GM19328 (cell line): Measurements from ENCODE around the gene TPCN2.

Experiments used
- ATAC-seq: cut with Tn5 transposase; IDR thresholded peaks from one replicate; pipeline ENCODE4 v1.9.1; 2021; ENCODE audit warnings: mild to moderate bottlenecking, moderate library complexity; ENCODE audit not compliant: unreplicated experiment

TPCN2 gene

GRCh38 chr11:69108030-69108429 is 59.3 kb downstream of the TPCN2 start:
- ATAC-seq: no peak

GRCh38 chr11:69108559-69108958 is 59.8 kb downstream of the TPCN2 start:
- no peak for ATAC-seq

- ATAC-seq: no peak
Observed at GRCh38 chr11:69109101-69109500, 60.4 kb downstream of the TPCN2 start.

- no peak for ATAC-seq
Observed at GRCh38 chr11:69110451-69110850, 61.7 kb downstream of the TPCN2 start.

- ATAC-seq: no peak
Observed at GRCh38 chr11:69111624-69112542, 63.2 kb downstream of the TPCN2 start.

- no peak for ATAC-seq
Observed at GRCh38 chr11:69113226-69113625, 64.5 kb downstream of the TPCN2 start.

- ATAC-seq: no peak
Observed at GRCh38 chr11:69113646-69114340, 65.1 kb downstream of the TPCN2 start.

GRCh38 chr11:69114362-69114761 is 65.6 kb downstream of the TPCN2 start:
- no peak for ATAC-seq

GRCh38 chr11:69114811-69115523 is 66.2 kb downstream of the TPCN2 start:
- ATAC-seq: no peak

GRCh38 chr11:69115586-69116560 is 67.1 kb downstream of the TPCN2 start:
- ATAC-seq: no peak

- ATAC-seq: no peak
Observed at GRCh38 chr11:69116671-69117070, 67.9 kb downstream of the TPCN2 start.

- ATAC-seq: no peak
Observed at GRCh38 chr11:69119190-69119589, 70.5 kb downstream of the TPCN2 start.

- ATAC-seq: no peak
Observed at GRCh38 chr11:69120096-69120875, 71.6 kb downstream of the TPCN2 start.

GRCh38 chr11:69121021-69121420 is 72.3 kb downstream of the TPCN2 start:
- no peak for ATAC-seq

- no peak for ATAC-seq
Observed at GRCh38 chr11:69121621-69122325, 73.0 kb downstream of the TPCN2 start.

GRCh38 chr11:69122326-69122629 is 73.5 kb downstream of the TPCN2 start:
- no peak for ATAC-seq

- ATAC-seq: no peak
Observed at GRCh38 chr11:69122630-69123431, 74.1 kb downstream of the TPCN2 start.
